ENCODE data around the gene SOX30.

GRCh38 chr5:157659868-157660660, 7.8 kb upstream of the SOX30 start:
- TF ChIP-seq CTCF (conservative IDR thresholded peaks at IDR 0.05) (no peak), EZH2 (IDR thresholded peaks at IDR 0.05; ENCODE audit: low read depth) (no peak)

Data from PC-9 (cell line).